H9 (cell line): ENCODE data around the gene GRIK4. TPM values are rescaled to one million over a fixed set of nuclear protein-coding genes. Genes with fewer than 3 reads are reported as not detected.

Experiments used
- DNase-seq: peaks from one replicate; pipeline ENCODE4 v3.0.0-alpha.2; 2017
- H2AFZ ChIP-seq: one replicate; pipeline ENCODE4 v1.6.1; 2013; ENCODE audit warnings: mild to moderate bottlenecking, low read length, control low read depth, moderate library complexity
- H2AK5ac ChIP-seq: 2 replicates; pipeline ENCODE4 v1.6.1; 2013; ENCODE audit warnings: low read length, control low read depth, mixed read lengths; ENCODE audit not compliant: insufficient read length
- H2BK120ac ChIP-seq: one replicate; pipeline ENCODE4 v1.6.1; 2013; ENCODE audit warnings: low read depth, mild to moderate bottlenecking, low read length, control low read depth, inconsistent platforms; ENCODE audit not compliant: poor library complexity, severe bottlenecking
- H2BK12ac ChIP-seq: 2 replicates; pipeline ENCODE4 v1.6.1; 2013; ENCODE audit warnings: low read length, control low read depth, mixed read lengths, low read depth; ENCODE audit not compliant: insufficient read length
- H2BK15ac ChIP-seq: 2 replicates; pipeline ENCODE4 v1.6.1; 2013; ENCODE audit warnings: low read depth, low read length, control low read depth
- H2BK20ac ChIP-seq: one replicate; pipeline ENCODE4 v1.6.1; 2013; ENCODE audit warnings: low read depth, mild to moderate bottlenecking, low read length, control low read depth, inconsistent platforms; ENCODE audit not compliant: poor library complexity, severe bottlenecking
- H2BK5ac ChIP-seq: 2 replicates; pipeline ENCODE4 v1.6.1; 2013; ENCODE audit warnings: low read length, control low read depth, mixed read lengths; ENCODE audit not compliant: insufficient read length
- H3K14ac ChIP-seq: 2 replicates; pipeline ENCODE4 v1.6.1; 2013; ENCODE audit warnings: low read length, control low read depth; ENCODE audit not compliant: insufficient read depth
- H3K18ac ChIP-seq: 2 replicates; pipeline ENCODE4 v1.6.1; 2013; ENCODE audit warnings: low read depth, mild to moderate bottlenecking, mixed read lengths, low read length, control low read depth; ENCODE audit not compliant: insufficient read length
- H3K23ac ChIP-seq: 2 replicates; pipeline ENCODE4 v1.6.1; 2013; ENCODE audit warnings: low read length, control low read depth, mixed read lengths, low read depth; ENCODE audit not compliant: insufficient read length
- H3K23me2 ChIP-seq: 2 replicates; pipeline ENCODE4 v1.6.1; 2013; ENCODE audit warnings: low read depth, mild to moderate bottlenecking, mixed read lengths, low read length, control low read depth; ENCODE audit not compliant: insufficient read length, poor library complexity, severe bottlenecking
- H3K27ac ChIP-seq: 2 replicates; pipeline ENCODE4 v1.5.1; 2013; ENCODE audit warnings: low read length, control low read depth, mixed read lengths, low read depth; ENCODE audit not compliant: insufficient read length
- H3K27me3 ChIP-seq: 2 replicates; pipeline ENCODE4 v1.6.1; 2013; ENCODE audit warnings: low read length, control low read depth, inconsistent platforms; ENCODE audit not compliant: insufficient read depth
- H3K4ac ChIP-seq: 2 replicates; pipeline ENCODE4 v1.6.1; 2013; ENCODE audit warnings: low read depth, mild to moderate bottlenecking, control low read depth, inconsistent platforms, low read length, moderate library complexity
- H3K4me1 ChIP-seq: 2 replicates; pipeline ENCODE4 v1.6.1; 2013; ENCODE audit warnings: low read length, control low read depth, inconsistent platforms; ENCODE audit not compliant: insufficient read depth
- H3K4me2 ChIP-seq: 2 replicates; pipeline ENCODE4 v1.6.1; 2013; ENCODE audit warnings: low read length, control low read depth, mixed read lengths; ENCODE audit not compliant: insufficient read length, insufficient read depth
- H3K56ac ChIP-seq: 2 replicates; pipeline ENCODE4 v1.6.1; 2013; ENCODE audit warnings: low read depth, mild to moderate bottlenecking, mixed read lengths, low read length, control low read depth; ENCODE audit not compliant: insufficient read length
- H3K79me1 ChIP-seq: 2 replicates; pipeline ENCODE4 v1.6.1; 2013; ENCODE audit warnings: low read depth, mild to moderate bottlenecking, moderate library complexity, low read length, control low read depth, inconsistent platforms; ENCODE audit not compliant: insufficient read depth, poor library complexity, severe bottlenecking
- H3K79me2 ChIP-seq: 2 replicates; pipeline ENCODE4 v1.6.1; 2013; ENCODE audit warnings: low read length, control low read depth, inconsistent platforms; ENCODE audit not compliant: insufficient read depth
- H3K9ac ChIP-seq: 2 replicates; pipeline ENCODE4 v1.6.1; 2013; ENCODE audit warnings: low read length, control low read depth, mixed read lengths; ENCODE audit not compliant: insufficient read length; ENCODE audit errors: extremely low read depth
- H3K9me3 ChIP-seq: one replicate; pipeline ENCODE4 v1.6.1; 2013; ENCODE audit warnings: low read depth, low read length, inconsistent platforms; ENCODE audit not compliant: control insufficient read depth
- H3T11ph ChIP-seq: one replicate; pipeline ENCODE4 v1.6.1; 2013; ENCODE audit warnings: mild to moderate bottlenecking, low read length, control low read depth, inconsistent platforms
- H4K20me1 ChIP-seq: one replicate; pipeline ENCODE4 v1.6.1; 2013; ENCODE audit not compliant: control insufficient read depth, insufficient read length, insufficient read depth
- H4K5ac ChIP-seq: 2 replicates; pipeline ENCODE4 v1.6.1; 2013; ENCODE audit warnings: low read depth, mild to moderate bottlenecking, mixed read lengths, low read length, control low read depth; ENCODE audit not compliant: insufficient read length
- H4K8ac ChIP-seq: replicated peaks from 2 replicates; pipeline ENCODE4 v1.6.1; 2013; ENCODE audit warnings: low read length, control low read depth, mixed read lengths, low read depth; ENCODE audit not compliant: insufficient read length
- H4K91ac ChIP-seq: 2 replicates; pipeline ENCODE4 v1.6.1; 2013; ENCODE audit warnings: low read depth, mild to moderate bottlenecking, moderate library complexity, mixed read lengths, low read length, control low read depth; ENCODE audit not compliant: insufficient read length
- H3K27ac Mint-ChIP-seq, 3 experiments: 2 replicates in 2 of 3; 3 replicates in 1 of 3; pipeline ENCODE4 v1.8.0; 2020 to 2021; ENCODE audit warnings: mixed read lengths in 3 of 3, mild to moderate bottlenecking in 1 of 3, moderate library complexity in 1 of 3
- H3K27me3 Mint-ChIP-seq: 2 replicates; pipeline ENCODE4 v1.8.0; 2021; ENCODE audit warnings: low read depth, mild to moderate bottlenecking, moderate library complexity, mixed read lengths
- H3K36me3 Mint-ChIP-seq, 3 experiments: 2 replicates in 2 of 3; 3 replicates in 1 of 3; pipeline ENCODE4 v1.8.0; 2020 to 2021; ENCODE audit warnings: low read depth in 3 of 3, mixed read lengths in 3 of 3; ENCODE audit not compliant: insufficient read depth in 1 of 3
- H3K4me1 Mint-ChIP-seq, 2 experiments: 2 replicates each; pipeline ENCODE4 v1.8.0; 2020; ENCODE audit warnings: mixed read lengths in 2 of 2
- H3K4me3 Mint-ChIP-seq, 2 experiments: 2 replicates in 1 of 2; 3 replicates in 1 of 2; pipeline ENCODE4 v1.8.0; 2020 to 2021; ENCODE audit warnings: mild to moderate bottlenecking in 2 of 2, mixed read lengths in 2 of 2, moderate library complexity in 1 of 2
- H3K9me3 Mint-ChIP-seq, 2 experiments: 2 replicates in 1 of 2; 3 replicates in 1 of 2; pipeline ENCODE4 v1.8.0; 2020; ENCODE audit warnings: mild to moderate bottlenecking in 2 of 2, mixed read lengths in 2 of 2, moderate library complexity in 1 of 2
- WGBS: extraction: QIAGEN DNeasy Blood & Tissue Kit; methylation state at CpG from one replicate; pipeline ENCODE4 v1.1.7; 2013; ENCODE audit warnings: missing lambda C conversion rate, low lambda C conversion rate, mixed read lengths; ENCODE audit not compliant: insufficient read length; ENCODE audit errors: extremely low coverage; 5-methylcytosine and 5-hydroxymethylcytosine counted together
- total RNA-seq: library from RNA; stranded (reverse); gene quantifications from 2 replicates; pipeline ENCODE4 v1.2.1, GENCODE V29; 2021
- TF ChIP-seq, protein P1 (sequence below): fragments of 200-600 bp; sonication (generic); conservative IDR thresholded peaks from 3 replicates; pipeline ENCODE4 v1.8.0; 2021; ENCODE audit warnings: antibody characterized with exemption, mild to moderate bottlenecking

GRIK4 gene
- total RNA-seq, 1 experiment from 2014 or later, result 2.3 TPM

DNA sequence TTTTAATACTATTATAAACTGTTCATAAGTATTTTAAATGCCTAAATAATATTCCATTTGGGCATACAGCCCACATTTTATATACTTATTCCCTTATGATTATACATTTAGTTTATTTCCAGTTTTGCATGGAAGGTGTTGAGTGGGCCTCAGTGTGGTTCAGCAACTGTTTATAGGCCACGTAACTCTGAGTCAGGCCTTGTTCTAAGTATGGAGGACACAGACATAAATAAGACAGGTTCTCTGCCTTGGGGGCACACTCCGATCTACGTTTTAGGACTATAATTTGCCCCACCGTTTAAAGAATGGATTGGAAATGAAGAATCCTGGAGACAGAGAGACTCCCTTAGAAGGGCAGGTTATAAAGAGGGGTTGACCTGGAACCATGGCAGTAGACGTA is 300.2 kb downstream of the GRIK4 start:
- no peak overlapping the region for H3T11ph ChIP-seq
- H3K27me3 ChIP-seq, result no peaks in the 10 kb centered on the region
- TF ChIP-seq, protein P1, sequence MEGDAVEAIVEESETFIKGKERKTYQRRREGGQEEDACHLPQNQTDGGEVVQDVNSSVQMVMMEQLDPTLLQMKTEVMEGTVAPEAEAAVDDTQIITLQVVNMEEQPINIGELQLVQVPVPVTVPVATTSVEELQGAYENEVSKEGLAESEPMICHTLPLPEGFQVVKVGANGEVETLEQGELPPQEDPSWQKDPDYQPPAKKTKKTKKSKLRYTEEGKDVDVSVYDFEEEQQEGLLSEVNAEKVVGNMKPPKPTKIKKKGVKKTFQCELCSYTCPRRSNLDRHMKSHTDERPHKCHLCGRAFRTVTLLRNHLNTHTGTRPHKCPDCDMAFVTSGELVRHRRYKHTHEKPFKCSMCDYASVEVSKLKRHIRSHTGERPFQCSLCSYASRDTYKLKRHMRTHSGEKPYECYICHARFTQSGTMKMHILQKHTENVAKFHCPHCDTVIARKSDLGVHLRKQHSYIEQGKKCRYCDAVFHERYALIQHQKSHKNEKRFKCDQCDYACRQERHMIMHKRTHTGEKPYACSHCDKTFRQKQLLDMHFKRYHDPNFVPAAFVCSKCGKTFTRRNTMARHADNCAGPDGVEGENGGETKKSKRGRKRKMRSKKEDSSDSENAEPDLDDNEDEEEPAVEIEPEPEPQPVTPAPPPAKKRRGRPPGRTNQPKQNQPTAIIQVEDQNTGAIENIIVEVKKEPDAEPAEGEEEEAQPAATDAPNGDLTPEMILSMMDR, result no peak
- no peak overlapping the region for H2BK15ac ChIP-seq
- no peak overlapping the region for H3K18ac ChIP-seq
- no peak overlapping the region for H3K23ac ChIP-seq
- Mint-ChIP-seq H3K27ac (no peak overlapping the region), H3K9me3 (no peaks in the 10 kb centered on the region), H3K27me3 (peaks cover 2% of the 10 kb centered on the region), H3K4me3 (no peak overlapping the region), H3K36me3 (no peaks in the 10 kb centered on the region), H3K4me1 (peaks cover 12 to 21% of the 10 kb centered on the region in 2 experiments)
- H4K5ac ChIP-seq, result no peak overlapping the region
- no peak overlapping the region for H3K4ac ChIP-seq
- H2BK20ac ChIP-seq, result no peak overlapping the region
- no peaks in the 10 kb centered on the region for H3K79me2 ChIP-seq
- H2BK120ac ChIP-seq, result no peak overlapping the region
- DNase-seq, result no peak
- H2BK12ac ChIP-seq, result no peak overlapping the region
- H3K56ac ChIP-seq, result no peak overlapping the region
- no peaks in the 10 kb centered on the region for H3K23me2 ChIP-seq
- H3K4me2 ChIP-seq, result no peak overlapping the region
- H3K14ac ChIP-seq, result no peak overlapping the region
- no peak overlapping the region for H2AFZ ChIP-seq
- H3K27ac ChIP-seq, result no peak overlapping the region
- no CpG with 5 or more reads among the region's 5 CpGs for WGBS
- no peaks in the 10 kb centered on the region for H3K79me1 ChIP-seq
- no peaks in the 10 kb centered on the region for H3K9me3 ChIP-seq
- H2BK5ac ChIP-seq, result no peak overlapping the region
- no peak overlapping the region for H4K91ac ChIP-seq
- H2AK5ac ChIP-seq, result no peak overlapping the region
- H4K20me1 ChIP-seq, result peaks cover 3% of the 10 kb centered on the region
- no peak overlapping the region for H4K8ac ChIP-seq
- peaks cover 5% of the 10 kb centered on the region; the same call in 1 of the 2 replicates for H3K4me1 ChIP-seq
- no peak overlapping the region for H3K9ac ChIP-seq
